Vagina (tissue), 2 donors: ENCODE measurements around the gene THUMPD1. TPM values are rescaled to one million over a fixed set of nuclear protein-coding genes. Genes with fewer than 3 reads are reported as not detected.
"Not testable (repeated sequence)": the region's sequence is repeated elsewhere in the genome, so short reads cannot be mapped to it uniquely, and the experiment has no call there.

Source experiments
- DNase-seq, 2 donors: peaks; one replicate each; pipeline ENCODE4 v3.0.0-alpha.2; 2017; ENCODE audit errors: extremely low spot score in 2 of 2
- H3K27ac ChIP-seq: fragments of 200-600 bp; sonication (generic); one replicate; pipeline ENCODE4 v1.5.1; 2019
- H3K27me3 ChIP-seq: fragments of 200-600 bp; sonication (generic); one replicate; pipeline ENCODE4 v1.5.1; 2019
- H3K36me3 ChIP-seq, 2 donors: fragments of 200-600 bp; sonication (generic); one replicate each; pipeline ENCODE4 v1.5.1; 2017 to 2019
- H3K4me1 ChIP-seq: fragments of 200-600 bp; sonication (generic); one replicate; pipeline ENCODE4 v1.5.1; 2019
- H3K4me3 ChIP-seq, 2 donors: fragments of 200-600 bp; sonication (generic); 1 replicate in 1 of 2; 2 replicates in 1 of 2; pipeline ENCODE4 v1.5.1; 2016 to 2019
- H3K9me3 ChIP-seq: fragments of 200-600 bp; sonication (generic); one replicate; pipeline ENCODE4 v1.5.1; 2019
- POLR2A ChIP-seq, 2 donors: fragments of 450-650 bp; IDR thresholded peaks; one replicate each; pipeline ENCODE4 v1.6.1; 2017; ENCODE audit warnings: antibody characterized with exemption in 2 of 2, mild to moderate bottlenecking in 2 of 2, moderate library complexity in 2 of 2
- POLR2AphosphoS5 ChIP-seq, 2 donors: sonication (generic); formaldehyde crosslinking; IDR thresholded peaks; one replicate each; pipeline ENCODE4 v1.9.0; 2017; ENCODE audit warnings: antibody characterized with exemption in 2 of 2, mild to moderate bottlenecking in 2 of 2, low read depth in 1 of 2; ENCODE audit not compliant: insufficient read depth in 1 of 2
- intact Hi-C: fragments of 100-400 bp; cut with DNase I; formaldehyde crosslinking; loops from one replicate; pipeline ENCODE4 v1.15.1; 2023
- total RNA-seq: library from RNA; depleted of rRNA; stranded (reverse); fragments of >200 nt; gene quantifications from one replicate; pipeline ENCODE4 v1.2.3, GENCODE V29; 2016
- TF ChIP-seq, protein P1 (sequence below), 3 experiments: fragments of 450-650 bp in 2 of 3; fragments of 200-600 bp in 1 of 3; sonication (generic) in 1 of 3; IDR thresholded peaks; one replicate each; pipeline ENCODE4 v1.5.1; 2017 to 2019; ENCODE audit warnings: antibody characterized with exemption in 3 of 3, mild to moderate bottlenecking in 2 of 3, moderate library complexity in 2 of 3

THUMPD1 gene
- total RNA-seq, 1 donor from 2014 or later, result 60.9 TPM

DNA sequence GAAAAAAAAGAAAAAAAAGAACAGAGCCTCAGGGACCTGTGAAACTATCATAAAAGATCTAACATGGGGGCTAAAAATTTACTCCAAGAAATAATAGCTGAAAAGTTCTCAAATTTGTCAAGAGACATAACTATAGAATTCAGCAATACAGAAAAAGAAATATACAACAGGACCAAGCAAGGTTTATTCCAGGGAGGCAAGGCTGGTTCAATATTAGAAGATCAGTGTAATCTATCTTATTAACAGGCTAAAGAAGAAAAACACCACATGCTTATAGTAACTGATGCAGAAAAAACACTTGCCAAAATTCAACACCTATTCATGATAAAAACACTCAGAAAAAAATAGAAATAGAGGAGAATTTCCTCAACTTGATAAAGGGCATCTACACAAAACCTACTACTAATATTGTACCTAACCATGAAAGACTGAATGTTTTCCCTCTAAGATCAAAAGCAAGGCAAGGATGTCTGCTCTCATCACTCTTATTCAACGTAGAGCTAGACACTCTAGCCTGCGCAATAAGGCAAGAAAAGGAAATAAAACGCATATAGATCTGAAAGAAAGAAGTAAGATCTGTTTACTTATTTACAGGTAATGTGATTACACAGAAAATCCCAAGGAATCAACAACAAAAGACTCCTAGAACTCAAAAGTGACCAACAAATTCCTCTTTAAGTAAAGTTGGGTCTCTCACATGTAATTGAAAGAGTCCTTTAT, 20.9 kb upstream of the THUMPD1 start:
- no peaks in the 10 kb centered on the region for H3K27me3 ChIP-seq
- peaks cover 7% of the 10 kb centered on the region for H3K4me1 ChIP-seq
- H3K36me3 ChIP-seq, result no peaks in the 10 kb centered on the region
- intact Hi-C loops, result no loop called here
- H3K27ac ChIP-seq, result no peak overlapping the region
- H3K4me3 ChIP-seq, result no peak overlapping the region
- H3K9me3 ChIP-seq, result no peaks in the 10 kb centered on the region
- DNase-seq, result no peak
- no peak for TF ChIP-seq POLR2A (IDR thresholded peaks at IDR 0.05)
- TF ChIP-seq, protein P1, sequence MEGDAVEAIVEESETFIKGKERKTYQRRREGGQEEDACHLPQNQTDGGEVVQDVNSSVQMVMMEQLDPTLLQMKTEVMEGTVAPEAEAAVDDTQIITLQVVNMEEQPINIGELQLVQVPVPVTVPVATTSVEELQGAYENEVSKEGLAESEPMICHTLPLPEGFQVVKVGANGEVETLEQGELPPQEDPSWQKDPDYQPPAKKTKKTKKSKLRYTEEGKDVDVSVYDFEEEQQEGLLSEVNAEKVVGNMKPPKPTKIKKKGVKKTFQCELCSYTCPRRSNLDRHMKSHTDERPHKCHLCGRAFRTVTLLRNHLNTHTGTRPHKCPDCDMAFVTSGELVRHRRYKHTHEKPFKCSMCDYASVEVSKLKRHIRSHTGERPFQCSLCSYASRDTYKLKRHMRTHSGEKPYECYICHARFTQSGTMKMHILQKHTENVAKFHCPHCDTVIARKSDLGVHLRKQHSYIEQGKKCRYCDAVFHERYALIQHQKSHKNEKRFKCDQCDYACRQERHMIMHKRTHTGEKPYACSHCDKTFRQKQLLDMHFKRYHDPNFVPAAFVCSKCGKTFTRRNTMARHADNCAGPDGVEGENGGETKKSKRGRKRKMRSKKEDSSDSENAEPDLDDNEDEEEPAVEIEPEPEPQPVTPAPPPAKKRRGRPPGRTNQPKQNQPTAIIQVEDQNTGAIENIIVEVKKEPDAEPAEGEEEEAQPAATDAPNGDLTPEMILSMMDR (IDR thresholded peaks at IDR 0.05), result no peak
- no peak for TF ChIP-seq POLR2AphosphoS5 (IDR thresholded peaks at IDR 0.05; ENCODE audit: insufficient read depth in 1 of 2, low read depth in 1 of 2)

DNA sequence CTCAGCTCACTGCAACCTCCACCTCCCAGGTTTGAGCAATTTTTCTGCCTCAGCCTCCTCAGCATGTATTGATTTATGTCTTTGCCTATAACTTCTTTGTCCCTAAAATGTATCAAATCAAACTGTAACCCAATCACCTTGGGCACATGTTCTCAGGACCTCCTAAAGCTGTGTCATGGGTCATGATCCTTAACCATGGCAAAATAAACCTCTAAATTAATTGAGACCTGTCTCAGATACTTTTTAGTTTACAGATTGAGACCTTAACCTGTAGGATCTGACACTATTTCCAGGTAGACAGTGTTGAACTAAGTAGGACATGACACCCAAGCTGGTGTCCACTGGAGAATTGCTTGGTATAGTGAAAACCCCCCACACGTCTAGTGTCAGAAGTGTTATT, 19.6 kb upstream of the THUMPD1 start:
- Histone ChIP-seq H3K27ac (no peak overlapping the region), H3K36me3 (no peaks in the 10 kb centered on the region), H3K27me3 (no peaks in the 10 kb centered on the region), H3K4me1 (peaks cover 7% of the 10 kb centered on the region), H3K4me3 (no peak overlapping the region), H3K9me3 (no peaks in the 10 kb centered on the region)
- intact Hi-C loops, result no loop called here
- TF ChIP-seq POLR2AphosphoS5 (IDR thresholded peaks at IDR 0.05; ENCODE audit: insufficient read depth in 1 of 2, low read depth in 1 of 2) (no peak), POLR2A (IDR thresholded peaks at IDR 0.05) (no peak)
- TF ChIP-seq, protein P1 (IDR thresholded peaks at IDR 0.05), result no peak
- DNase-seq, result no peak

DNA sequence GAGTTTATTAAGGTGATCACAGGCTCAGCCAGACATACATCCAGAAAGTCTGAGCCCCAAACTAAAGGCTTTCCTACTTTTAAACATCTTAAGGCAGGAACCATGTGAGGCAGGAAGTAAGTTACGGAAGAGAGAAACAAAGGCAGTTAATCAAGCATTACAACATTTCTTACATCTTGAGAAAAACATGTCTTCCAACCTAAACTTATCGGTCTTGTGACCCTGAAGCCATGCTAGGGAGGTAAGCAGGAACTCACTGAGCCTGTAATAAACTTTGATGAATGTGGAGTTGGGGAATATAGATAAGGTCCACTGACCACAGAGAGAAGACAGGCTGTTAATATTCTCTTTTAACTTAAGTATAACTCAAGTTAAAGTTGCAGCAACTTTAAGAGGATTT, 18.7 kb upstream of the THUMPD1 start:
- DNase-seq, result no peak
- no peak for TF ChIP-seq POLR2AphosphoS5 (IDR thresholded peaks at IDR 0.05; ENCODE audit: insufficient read depth in 1 of 2, low read depth in 1 of 2)
- no peak for TF ChIP-seq POLR2A (IDR thresholded peaks at IDR 0.05)
- TF ChIP-seq, protein P1 (IDR thresholded peaks at IDR 0.05), result no peak
- intact Hi-C loops, result no loop called here

DNA sequence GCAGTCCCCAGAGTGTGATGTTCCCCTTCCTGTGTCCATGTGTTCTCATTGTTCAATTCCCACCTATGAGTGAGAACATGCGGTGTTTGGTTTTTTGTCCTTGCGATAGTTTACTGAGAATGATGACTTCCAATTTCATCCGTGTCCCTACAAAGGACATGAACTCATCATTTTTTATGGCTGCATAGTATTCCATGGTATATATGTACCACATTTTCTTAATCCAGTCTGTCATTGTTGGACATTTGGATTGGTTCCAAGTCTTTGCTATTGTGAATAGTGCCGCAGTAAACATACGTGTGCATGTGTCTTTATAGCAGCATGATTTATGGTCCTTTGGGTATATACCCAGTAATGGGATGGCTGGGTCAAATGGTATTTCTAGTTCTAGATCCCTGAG, 14.2 kb upstream of the THUMPD1 start:
- H3K4me1 ChIP-seq, H3K4me3 ChIP-seq, intact Hi-C loops, H3K9me3 ChIP-seq, H3K27me3 ChIP-seq, H3K27ac ChIP-seq, DNase-seq, H3K36me3 ChIP-seq: not testable (repeated sequence)

More for the DNA sequence above, 18.7 kb upstream of the THUMPD1 start:
- Histone ChIP-seq H3K4me1 (peaks cover 7% of the 10 kb centered on the region), H3K4me3 (no peak overlapping the region), H3K27ac (no peak overlapping the region), H3K27me3 (no peaks in the 10 kb centered on the region), H3K36me3 (no peaks in the 10 kb centered on the region), H3K9me3 (no peaks in the 10 kb centered on the region)

DNA sequence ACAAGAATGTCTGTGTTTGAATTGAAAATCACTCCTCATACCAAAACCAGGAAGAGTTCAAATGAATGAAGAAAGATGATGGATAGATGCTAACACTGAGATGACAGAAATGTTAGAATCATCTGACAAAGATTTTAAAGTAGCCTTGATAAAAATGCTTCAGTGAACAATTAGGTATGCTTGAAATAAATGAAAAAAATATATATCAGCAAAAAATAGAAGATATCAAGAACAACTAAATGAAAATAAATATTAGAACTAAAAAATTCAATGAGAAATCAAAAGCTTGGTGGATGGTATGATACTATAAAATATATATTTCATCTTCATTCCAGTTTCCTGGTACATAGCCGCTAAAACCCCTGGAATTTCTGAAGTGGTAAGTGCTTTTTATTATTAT, 13.6 kb upstream of the THUMPD1 start:
- no peak for TF ChIP-seq POLR2A (IDR thresholded peaks at IDR 0.05)
- TF ChIP-seq, protein P1 (IDR thresholded peaks at IDR 0.05), result no peak
- TF ChIP-seq POLR2AphosphoS5 (IDR thresholded peaks at IDR 0.05; ENCODE audit: insufficient read depth in 1 of 2, low read depth in 1 of 2), result no peak
- Histone ChIP-seq H3K9me3 (no peaks in the 10 kb centered on the region), H3K36me3 (no peaks in the 10 kb centered on the region), H3K27ac (no peak overlapping the region), H3K4me3 (no peak overlapping the region), H3K27me3 (no peaks in the 10 kb centered on the region), H3K4me1 (no peaks in the 10 kb centered on the region)
- intact Hi-C loops, result no loop called here
- no peak for DNase-seq
